Brain microvascular endothelial cell (primary cell): ENCODE results near the gene PARD3.

Source experiments
- DNase-seq: peaks from one replicate; pipeline ENCODE4 v3.0.0-alpha.2; 2020
- H3K27ac ChIP-seq: fragments of 250-450 bp; sonication (Bioruptor Pico); 2 replicates; pipeline ENCODE4 v1.5.1; 2020; ENCODE audit warnings: mild to moderate bottlenecking, moderate library complexity
- H3K27me3 ChIP-seq: fragments of 250-450 bp; sonication (Bioruptor Pico); replicated peaks from 2 replicates; pipeline ENCODE4 v1.5.1; 2020; ENCODE audit warnings: mild to moderate bottlenecking
- H3K36me3 ChIP-seq: fragments of 250-450 bp; sonication (Bioruptor Pico); replicated peaks from 2 replicates; pipeline ENCODE4 v1.5.1; 2020; ENCODE audit warnings: mild to moderate bottlenecking
- H3K4me3 ChIP-seq: 2 replicates; pipeline ENCODE4 v1.5.1; 2011; ENCODE audit warnings: low read depth, mild to moderate bottlenecking, control low read depth, low read length, moderate library complexity
- CTCF ChIP-seq: IDR thresholded peaks from 2 replicates; pipeline ENCODE4 v1.5.1; 2011; ENCODE audit warnings: low read depth, mild to moderate bottlenecking, moderate library complexity, low read length, control low read depth, inconsistent platforms; ENCODE audit errors: missing control alignments
- in situ Hi-C: cut with HindIII; loops from 2 replicates; pipeline ENCODE4 v1.10.0; 2017; ENCODE audit warnings: low sequenced_read_pairs, low pct_ligation_motif_present

PARD3 gene

GRCh38 chr10:34817586-34817985 lies 2.5 kb upstream of the PARD3 start:
- H3K27ac ChIP-seq, result no peak overlapping the region
- no peak overlapping the region for H3K4me3 ChIP-seq
- no peaks in the 10 kb centered on the region for H3K27me3 ChIP-seq
- in situ Hi-C loops, result no loop called here
- TF ChIP-seq CTCF, result no peak
- no peak for DNase-seq
- no peaks in the 10 kb centered on the region for H3K36me3 ChIP-seq

- H3K27me3 ChIP-seq, result no peaks in the 10 kb centered on the region
- TF ChIP-seq CTCF, result no peak
- no peak overlapping the region for H3K27ac ChIP-seq
- no peaks in the 10 kb centered on the region for H3K36me3 ChIP-seq
- no peak for DNase-seq
- no peak overlapping the region for H3K4me3 ChIP-seq
- in situ Hi-C loops, result no loop called here
These were observed 2.0 kb upstream of the PARD3 start for GRCh38 chr10:34817054-34817453.

- H3K4me3 ChIP-seq, result peak overlapping the region; percentile 71
- no peaks in the 10 kb centered on the region for H3K27me3 ChIP-seq
- TF ChIP-seq CTCF, result no peak
- H3K36me3 ChIP-seq, result no peaks in the 10 kb centered on the region
- in situ Hi-C loops, result no loop called here
- no peak overlapping the region for H3K27ac ChIP-seq
- no peak for DNase-seq
These were observed 1.5 kb upstream of the PARD3 start for GRCh38 chr10:34816501-34817002.

- H3K27me3 ChIP-seq, result no peaks in the 10 kb centered on the region
- no peak for DNase-seq
- H3K36me3 ChIP-seq, result no peaks in the 10 kb centered on the region
- in situ Hi-C loops, result no loop called here
- H3K27ac ChIP-seq, result no peak overlapping the region
- peak overlapping the region; percentile 71 for H3K4me3 ChIP-seq
- no peak for TF ChIP-seq CTCF
These were observed 995 bp upstream of the PARD3 start for GRCh38 chr10:34816085-34816496.

- in situ Hi-C loops, result no loop called here
- H3K4me3 ChIP-seq, result peak overlapping the region; percentile 71
- DNase-seq, result no peak
- no peaks in the 10 kb centered on the region for H3K27me3 ChIP-seq
- TF ChIP-seq CTCF, result no peak
- H3K27ac ChIP-seq, result no peak overlapping the region
- no peaks in the 10 kb centered on the region for H3K36me3 ChIP-seq
These were observed 247 bp downstream of the PARD3 start for GRCh38 chr10:34814913-34815184.

- no peaks in the 10 kb centered on the region for H3K27me3 ChIP-seq
- peak overlapping the region; percentile 71 for H3K4me3 ChIP-seq
- in situ Hi-C loops, result no loop called here
- DNase-seq, result no peak
- TF ChIP-seq CTCF, result no peak
- H3K36me3 ChIP-seq, result no peaks in the 10 kb centered on the region
- peak overlapping the region; percentile 51 for H3K27ac ChIP-seq
These were observed 728 bp downstream of the PARD3 start for GRCh38 chr10:34814223-34814912.
